K562 (cell line): ENCODE data around the gene POU2F3. TPM values are rescaled to one million over a fixed set of nuclear protein-coding genes. Genes with fewer than 3 reads are reported as not detected.
A peak's percentile ranks its signal among the peaks of the same experiment; 100 is the strongest.

Experiments
- ATAC-seq: fragments of 200-7000 bp; cut with Tn5 transposase; 3 replicates; pipeline ENCODE4 v1.9.1; 2020; ENCODE audit warnings: moderate library complexity
- BruUV-seq: library from RNA; stranded (reverse); fragments of 400-500 nt; replicated peaks from 2 replicates; lab custom pipeline; 2021; lab: Mats Ljungman, UMichigan
- CTCF ChIA-PET: fragments of 300-600 bp; formaldehyde crosslinking; extraction: SDS; loops from one replicate; lab custom pipeline; 2021; ENCODE audit warnings: low intra/inter-chr PET ratio; lab: Yijun Ruan, JAX
- POLR2A ChIA-PET: fragments of 300-600, 350-650 bp; sonication (Branson Sonifier 250); formaldehyde crosslinking; extraction: SDS; loops from one replicate; lab custom pipeline; 2021; ENCODE audit warnings: antibody characterized with exemption, inconsistent platforms; lab: Yijun Ruan, JAX
- DNase-seq, 4 experiments: peaks; one replicate each; pipeline versions ENCODE4 v3.0.0 to v3.0.0-alpha.2; 2011 to 2018; ENCODE audit warnings: low spot score in 3 of 4, mixed read lengths in 3 of 4; ENCODE audit errors: extremely low read depth in 1 of 4
- FAIRE-seq: peaks from 2 replicates; lab custom pipeline; 2011; peaks lifted over from hg19 to GRCh38; lab: Jason Lieb, UNC
- H2AFZ ChIP-seq: 2 replicates; pipeline ENCODE4 v1.6.0; 2011; ENCODE audit warnings: low read depth, low read length, control low read depth, inconsistent platforms
- H3K27ac ChIP-seq: fragments of 200-600 bp; 3 replicates; pipeline ENCODE4 v1.8.0; 2011; ENCODE audit warnings: low read depth, mild to moderate bottlenecking, control low read depth, inconsistent platforms, low read length, moderate library complexity, mixed read lengths; ENCODE audit errors: extremely low read depth
- H3K27me3 ChIP-seq, 2 experiments: fragments of 300-600 bp in 1 of 2; 2 replicates in 1 of 2; 3 replicates in 1 of 2; pipeline versions ENCODE4 v1.6.0 to v1.8.0; 2011; ENCODE audit warnings: inconsistent platforms in 2 of 2, low read length in 2 of 2, mild to moderate bottlenecking in 1 of 2, mixed read lengths in 1 of 2, moderate library complexity in 1 of 2; ENCODE audit not compliant: control insufficient read depth in 2 of 2, insufficient read depth in 2 of 2
- H3K36me3 ChIP-seq: fragments of 300-600 bp; 3 replicates; pipeline ENCODE4 v1.8.0; 2011; ENCODE audit warnings: mild to moderate bottlenecking, low read length, inconsistent platforms; ENCODE audit not compliant: control insufficient read depth, insufficient read depth
- H3K4me1 ChIP-seq, 2 experiments: fragments of 200-600 bp in 1 of 2; replicated peaks in 1 of 2; 2 replicates in 1 of 2; 3 replicates in 1 of 2; pipeline versions ENCODE4 v1.5.1 to v1.8.0; 2011; ENCODE audit warnings: inconsistent platforms in 2 of 2, low read length in 2 of 2, mild to moderate bottlenecking in 1 of 2, mixed read lengths in 1 of 2, moderate library complexity in 1 of 2; ENCODE audit not compliant: control insufficient read depth in 2 of 2, insufficient read depth in 2 of 2
- H3K4me2 ChIP-seq: 2 replicates; pipeline ENCODE4 v1.6.1; 2011; ENCODE audit warnings: low read length, control low read depth, inconsistent platforms, mixed read lengths; ENCODE audit not compliant: insufficient read depth
- H3K4me3 ChIP-seq: fragments of 200-600 bp; sonication (generic), shearing (Covaris generic); 2 replicates; pipeline ENCODE4 v1.5.1; 2016; ENCODE audit warnings: control low read depth, inconsistent platforms
- H3K79me2 ChIP-seq: fragments of 200-600 bp; 3 replicates; pipeline ENCODE4 v1.8.0; 2011; ENCODE audit warnings: low read length, inconsistent platforms; ENCODE audit not compliant: control insufficient read depth, insufficient read depth
- H3K9ac ChIP-seq, 2 experiments: 2 replicates each; pipeline versions ENCODE4 v1.6.0 to v1.6.1; 2011; ENCODE audit warnings: low read depth in 2 of 2, low read length in 2 of 2, control low read depth in 1 of 2, inconsistent platforms in 1 of 2, mild to moderate bottlenecking in 1 of 2, mixed read lengths in 1 of 2; ENCODE audit not compliant: insufficient read depth in 1 of 2
- H3K9me1 ChIP-seq: one replicate; pipeline ENCODE4 v1.6.0; 2011; ENCODE audit warnings: inconsistent platforms, mild to moderate bottlenecking, low read length, moderate library complexity; ENCODE audit not compliant: control insufficient read depth, insufficient read depth
- H3K9me3 ChIP-seq: replicated peaks from 2 replicates; pipeline ENCODE4 v1.5.1; 2011; ENCODE audit warnings: low read depth, low read length, inconsistent platforms; ENCODE audit not compliant: control insufficient read depth, insufficient read depth
- H4K20me1 ChIP-seq: replicated peaks from 2 replicates; pipeline ENCODE4 v1.6.1; 2011; ENCODE audit warnings: low read length, inconsistent platforms, mixed read lengths; ENCODE audit not compliant: control insufficient read depth, insufficient read depth
- MCM2 ChIP-seq: fragments of 450-650 bp; IDR thresholded peaks from 2 replicates; pipeline ENCODE4 v1.6.1; 2017; ENCODE audit warnings: low read depth, mild to moderate bottlenecking
- NUFIP1 ChIP-seq: fragments of 450-650 bp; IDR thresholded peaks from 2 replicates; pipeline ENCODE4 v1.6.1; 2018; ENCODE audit not compliant: partially characterized antibody
- YY1 ChIP-seq, 3 experiments: IDR thresholded peaks; 2 replicates each; pipeline ENCODE4 v1.6.1; 2011; ENCODE audit warnings: low read length in 2 of 3, mild to moderate bottlenecking in 2 of 3, moderate library complexity in 2 of 3, borderline replicate concordance in 1 of 3, control low read depth in 1 of 3, low read depth in 1 of 3; ENCODE audit not compliant: insufficient read depth in 3 of 3, insufficient replicate concordance in 2 of 3, control insufficient read depth in 1 of 3, insufficient read length in 1 of 3; ENCODE audit errors: extremely low read depth in 1 of 3
- ZBTB17 ChIP-seq: fragments of 450-650 bp; formaldehyde crosslinking; IDR thresholded peaks from 2 replicates; pipeline ENCODE4 v1.4.0; 2020; ENCODE audit warnings: mild to moderate bottlenecking
- WGBS: fragments of 100-300 bp; shearing (Covaris generic); methylation state at CpG from one replicate; pipeline ENCODE4 v1.1.6; 2016; ENCODE audit warnings: low coverage, mixed read lengths; ENCODE audit not compliant: insufficient coverage; ENCODE audit errors: missing lambda C conversion rate; 5-methylcytosine and 5-hydroxymethylcytosine counted together
- in situ Hi-C: fragments of 300-500 bp; cut with MboI; formaldehyde crosslinking; loops from 4 replicates; pipeline ENCODE4 v1.15.0; 2018; ENCODE audit warnings: inconsistent platforms, mixed read lengths
- intact Hi-C: fragments of 100-400 bp; cut with micrococcal nuclease; formaldehyde crosslinking; loops from 2 replicates; pipeline ENCODE4 v1.14.2; 2022
- polyA plus RNA-seq, 8 experiments: library from polyadenylated mRNA; depleted of rRNA in 4 of 8; stranded (reverse) in 5 of 8; unstranded in 3 of 8; fragments of >200 nt; fragmentation: Nextera tagmentation in 2 of 8; fragmentation: Illumina TruSeq in 1 of 8; extraction: Ambion mirVana in 2 of 8; extraction: Trizol in 1 of 8; gene quantifications; 2 replicates each; pipeline versions ENCODE4 v1.2.1 to v1.2.3, GENCODE V29; 2011 to 2014; ENCODE audit warnings: inconsistent platforms in 1 of 8, missing spikeins in 1 of 8
- total RNA-seq, 7 experiments: library from RNA; depleted of rRNA in 6 of 7; stranded (reverse); fragments of >200 nt in 6 of 7; fragmentation: Illumina TruSeq in 2 of 7; extraction: Trizol in 2 of 7; gene quantifications; 2 replicates each; pipeline versions ENCODE4 v1.2.1 to v1.2.3, GENCODE V29; 2011 to 2021; ENCODE audit warnings: low replicate concordance in 1 of 7
- TF ChIP-seq, protein P1 (sequence below): IDR thresholded peaks from 2 replicates; pipeline ENCODE4 v1.6.1; 2014; ENCODE audit warnings: antibody characterized with exemption
- TF ChIP-seq, protein P2 (sequence below): fragments of 450-650 bp; formaldehyde crosslinking; IDR thresholded peaks from 2 replicates; pipeline ENCODE4 v1.4.0; 2020; ENCODE audit warnings: mild to moderate bottlenecking, mixed read lengths
- TF ChIP-seq, protein P3 (sequence below), 2 experiments: IDR thresholded peaks; 2 replicates each; pipeline ENCODE4 v1.6.1; 2012; ENCODE audit warnings: improper control_type of control experiment in 2 of 2, low read depth in 2 of 2, low read length in 2 of 2, borderline replicate concordance in 1 of 2
- TF ChIP-seq, protein P4 (sequence below), 3 experiments: IDR thresholded peaks in 2 of 3; conservative IDR thresholded peaks in 1 of 3; 2 replicates each; pipeline ENCODE4 v1.5.1; 2011 to 2012; ENCODE audit warnings: low read length in 3 of 3, mild to moderate bottlenecking in 3 of 3, control low read depth in 2 of 3, improper control_type of control experiment in 1 of 3, inconsistent platforms in 1 of 3, low read depth in 1 of 3, mixed read lengths in 1 of 3, moderate library complexity in 1 of 3; ENCODE audit not compliant: insufficient read depth in 2 of 3

The POU2F3 gene
- total and polyA plus RNA-seq, 9 of the 15 experiments (the other 6 are each of a cell fraction or from before 2014, with no cell fraction given), result not detected

DNA sequence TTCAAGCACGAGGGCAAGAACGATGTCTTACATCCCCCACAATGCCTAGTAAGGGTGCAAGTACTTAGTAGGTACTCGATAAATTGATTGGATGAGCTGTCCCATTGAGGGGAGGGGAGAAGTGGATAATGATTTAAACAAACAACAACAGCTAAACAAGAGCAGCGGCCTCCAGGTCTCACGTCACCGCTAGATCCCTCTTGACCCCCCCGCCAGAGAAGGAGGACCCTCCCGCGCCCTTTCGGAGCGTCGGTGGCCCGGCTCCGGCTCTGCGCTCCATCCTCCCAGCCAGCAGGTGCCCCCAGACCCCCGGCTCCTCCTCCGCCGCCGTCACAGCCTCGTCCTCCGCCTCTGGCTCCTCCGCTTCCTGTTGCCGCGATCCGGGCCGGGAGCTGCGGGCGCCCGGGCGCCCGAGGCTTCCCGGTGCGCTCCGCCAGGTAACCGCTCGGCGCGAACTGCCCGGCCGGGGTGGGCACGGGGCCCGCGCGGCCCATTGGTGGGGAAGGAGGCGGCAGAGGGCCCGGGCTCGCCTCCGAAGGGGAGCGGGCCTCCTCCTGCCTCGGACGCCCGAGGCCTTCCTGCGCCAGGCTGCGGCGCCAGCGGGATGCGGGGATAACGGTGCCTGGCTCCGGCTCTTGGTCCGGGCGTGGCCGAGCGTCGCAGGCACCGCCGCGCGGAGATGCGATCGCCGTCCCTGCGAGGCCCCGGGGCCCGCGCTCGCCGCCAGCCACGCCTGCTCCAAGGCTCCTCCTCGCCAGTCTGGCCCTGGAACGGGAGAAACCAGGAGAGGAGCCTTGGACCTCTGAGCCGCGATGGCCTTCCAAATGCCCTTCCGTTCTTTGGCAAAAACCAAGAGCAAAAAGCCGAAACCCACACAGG, 85.2 kb downstream of the POU2F3 start, which contains the start of gene TLCD5:
Gene TLCD5, plus strand, starts transcription at position 368 of the 879 bp plus-strand sequence. CDS start 2,143 bp downstream, outside the sequence.
- H3K79me2 ChIP-seq, result no peaks in the 10 kb centered on the region
- H3K4me3 ChIP-seq, result peak within 1 kb of the TSS; percentile 65
- peaks cover 9 to 19% of the 10 kb centered on the region in 2 experiments; a peak in 4 of 5 replicates for H3K4me1 ChIP-seq
- peak within 1 kb of the TSS; percentile 39 to 81 for H3K9ac ChIP-seq
- H2AFZ ChIP-seq, result peak within 1 kb of the TSS; percentile 89
- BruUV-seq, result no TSS peak
- no peaks in the 10 kb centered on the region for H3K9me1 ChIP-seq
- H3K9me3 ChIP-seq, result no peaks in the 10 kb centered on the region
- ChIA-PET CTCF (interaction anchor here (0.5 kb wide), 1 partner anchor 187 kb away, joined by 5 read pairs; the partner anchor contains the start of gene GRIK4), POLR2A (interaction anchor here (0.8 to 2.0 kb wide), 3 partner anchors 7 to 159 kb away, joined by 3 to 5 read pairs (median 3); no protein-coding TSS in a partner anchor)
- 2% methylated on average over 29 of the region's 84 CpGs for WGBS
- peaks cover 29 to 30% of the 10 kb centered on the region in 2 experiments; a peak in 4 of 5 replicates for H3K27me3 ChIP-seq
- DNase-seq (peak; percentile 60 to 71 (median 65)), FAIRE-seq (no peak), ATAC-seq (peak; percentile 93)
- H3K4me2 ChIP-seq, result peak within 1 kb of the TSS; percentile 85
- in situ Hi-C loops, result no loop called here
- H3K36me3 ChIP-seq, result no peaks in the 10 kb centered on the region
- no peak within 1 kb of the TSS for H3K27ac ChIP-seq
- intact Hi-C loops, result no loop called here
- H4K20me1 ChIP-seq, result no peaks in the 10 kb centered on the region
- TF ChIP-seq MCM2 (no peak), NUFIP1 (no peak), YY1 (IDR thresholded peaks at IDR 0.05; ENCODE audit: borderline replicate concordance in 1 of 3, control insufficient read depth in 1 of 3, extremely low read depth in 1 of 3, insufficient read depth in 3 of 3, insufficient read length in 1 of 3, insufficient replicate concordance in 2 of 3, low read depth in 1 of 3, low read length in 2 of 3) (no peak), ZBTB17 (CRISPR knock-in tag) (0 out of 2 replicates have a peak, but pooled peaks have one; percentile 38)
- TF ChIP-seq, protein P1, sequence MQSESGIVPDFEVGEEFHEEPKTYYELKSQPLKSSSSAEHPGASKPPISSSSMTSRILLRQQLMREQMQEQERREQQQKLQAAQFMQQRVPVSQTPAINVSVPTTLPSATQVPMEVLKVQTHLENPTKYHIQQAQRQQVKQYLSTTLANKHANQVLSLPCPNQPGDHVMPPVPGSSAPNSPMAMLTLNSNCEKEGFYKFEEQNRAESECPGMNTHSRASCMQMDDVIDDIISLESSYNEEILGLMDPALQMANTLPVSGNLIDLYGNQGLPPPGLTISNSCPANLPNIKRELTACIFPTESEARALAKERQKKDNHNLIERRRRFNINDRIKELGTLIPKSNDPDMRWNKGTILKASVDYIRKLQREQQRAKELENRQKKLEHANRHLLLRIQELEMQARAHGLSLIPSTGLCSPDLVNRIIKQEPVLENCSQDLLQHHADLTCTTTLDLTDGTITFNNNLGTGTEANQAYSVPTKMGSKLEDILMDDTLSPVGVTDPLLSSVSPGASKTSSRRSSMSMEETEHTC, result no peak
- TF ChIP-seq, protein P2, sequence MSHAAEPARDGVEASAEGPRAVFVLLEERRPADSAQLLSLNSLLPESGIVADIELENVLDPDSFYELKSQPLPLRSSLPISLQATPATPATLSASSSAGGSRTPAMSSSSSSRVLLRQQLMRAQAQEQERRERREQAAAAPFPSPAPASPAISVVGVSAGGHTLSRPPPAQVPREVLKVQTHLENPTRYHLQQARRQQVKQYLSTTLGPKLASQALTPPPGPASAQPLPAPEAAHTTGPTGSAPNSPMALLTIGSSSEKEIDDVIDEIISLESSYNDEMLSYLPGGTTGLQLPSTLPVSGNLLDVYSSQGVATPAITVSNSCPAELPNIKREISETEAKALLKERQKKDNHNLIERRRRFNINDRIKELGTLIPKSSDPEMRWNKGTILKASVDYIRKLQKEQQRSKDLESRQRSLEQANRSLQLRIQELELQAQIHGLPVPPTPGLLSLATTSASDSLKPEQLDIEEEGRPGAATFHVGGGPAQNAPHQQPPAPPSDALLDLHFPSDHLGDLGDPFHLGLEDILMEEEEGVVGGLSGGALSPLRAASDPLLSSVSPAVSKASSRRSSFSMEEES (CRISPR knock-in tag), result no peak
- TF ChIP-seq, protein P3, sequence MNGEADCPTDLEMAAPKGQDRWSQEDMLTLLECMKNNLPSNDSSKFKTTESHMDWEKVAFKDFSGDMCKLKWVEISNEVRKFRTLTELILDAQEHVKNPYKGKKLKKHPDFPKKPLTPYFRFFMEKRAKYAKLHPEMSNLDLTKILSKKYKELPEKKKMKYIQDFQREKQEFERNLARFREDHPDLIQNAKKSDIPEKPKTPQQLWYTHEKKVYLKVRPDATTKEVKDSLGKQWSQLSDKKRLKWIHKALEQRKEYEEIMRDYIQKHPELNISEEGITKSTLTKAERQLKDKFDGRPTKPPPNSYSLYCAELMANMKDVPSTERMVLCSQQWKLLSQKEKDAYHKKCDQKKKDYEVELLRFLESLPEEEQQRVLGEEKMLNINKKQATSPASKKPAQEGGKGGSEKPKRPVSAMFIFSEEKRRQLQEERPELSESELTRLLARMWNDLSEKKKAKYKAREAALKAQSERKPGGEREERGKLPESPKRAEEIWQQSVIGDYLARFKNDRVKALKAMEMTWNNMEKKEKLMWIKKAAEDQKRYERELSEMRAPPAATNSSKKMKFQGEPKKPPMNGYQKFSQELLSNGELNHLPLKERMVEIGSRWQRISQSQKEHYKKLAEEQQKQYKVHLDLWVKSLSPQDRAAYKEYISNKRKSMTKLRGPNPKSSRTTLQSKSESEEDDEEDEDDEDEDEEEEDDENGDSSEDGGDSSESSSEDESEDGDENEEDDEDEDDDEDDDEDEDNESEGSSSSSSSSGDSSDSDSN (IDR thresholded peaks at IDR 0.05; ENCODE audit: borderline replicate concordance in 1 of 2, low read depth in 2 of 2, low read length in 2 of 2), result peak; percentile 88 to 89
- TF ChIP-seq, protein P4, sequence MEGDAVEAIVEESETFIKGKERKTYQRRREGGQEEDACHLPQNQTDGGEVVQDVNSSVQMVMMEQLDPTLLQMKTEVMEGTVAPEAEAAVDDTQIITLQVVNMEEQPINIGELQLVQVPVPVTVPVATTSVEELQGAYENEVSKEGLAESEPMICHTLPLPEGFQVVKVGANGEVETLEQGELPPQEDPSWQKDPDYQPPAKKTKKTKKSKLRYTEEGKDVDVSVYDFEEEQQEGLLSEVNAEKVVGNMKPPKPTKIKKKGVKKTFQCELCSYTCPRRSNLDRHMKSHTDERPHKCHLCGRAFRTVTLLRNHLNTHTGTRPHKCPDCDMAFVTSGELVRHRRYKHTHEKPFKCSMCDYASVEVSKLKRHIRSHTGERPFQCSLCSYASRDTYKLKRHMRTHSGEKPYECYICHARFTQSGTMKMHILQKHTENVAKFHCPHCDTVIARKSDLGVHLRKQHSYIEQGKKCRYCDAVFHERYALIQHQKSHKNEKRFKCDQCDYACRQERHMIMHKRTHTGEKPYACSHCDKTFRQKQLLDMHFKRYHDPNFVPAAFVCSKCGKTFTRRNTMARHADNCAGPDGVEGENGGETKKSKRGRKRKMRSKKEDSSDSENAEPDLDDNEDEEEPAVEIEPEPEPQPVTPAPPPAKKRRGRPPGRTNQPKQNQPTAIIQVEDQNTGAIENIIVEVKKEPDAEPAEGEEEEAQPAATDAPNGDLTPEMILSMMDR (IDR thresholded peaks at IDR 0.05 in 2 of 3, conservative IDR thresholded peaks at IDR 0.05 in 1 of 3; ENCODE audit: insufficient read depth in 2 of 3, low read depth in 1 of 3, low read length in 3 of 3), result peak in 1 of 3 experiments; percentile 39; a peak in 1 of 6 replicates
